Duodenal mucosa (tissue), 2 donors: ENCODE measurements around the gene FBXO47.
A peak's percentile ranks its signal among the peaks of the same experiment; 100 is the strongest.

ENCODE experiments used
- H3K27ac ChIP-seq: one replicate; pipeline ENCODE4 v1.7.0; 2013; ENCODE audit warnings: low read depth, low read length
- H3K27me3 ChIP-seq, 2 donors: one replicate each; pipeline ENCODE4 v1.7.0; 2013; ENCODE audit warnings: low read length in 2 of 2, control low read depth in 1 of 2; ENCODE audit not compliant: insufficient read depth in 2 of 2, control insufficient read depth in 1 of 2
- H3K36me3 ChIP-seq, 2 donors: one replicate each; pipeline ENCODE4 v1.7.0; 2013; ENCODE audit warnings: low read length in 2 of 2, control low read depth in 1 of 2; ENCODE audit not compliant: insufficient read depth in 2 of 2, control insufficient read depth in 1 of 2
- H3K4me1 ChIP-seq, 2 donors: one replicate each; pipeline ENCODE4 v1.7.0; 2013; ENCODE audit warnings: low read length in 2 of 2, control low read depth in 1 of 2; ENCODE audit not compliant: insufficient read depth in 2 of 2, control insufficient read depth in 1 of 2
- H3K4me3 ChIP-seq, 2 donors: one replicate each; pipeline ENCODE4 v1.7.0; 2013; ENCODE audit warnings: low read length in 2 of 2, low read depth in 1 of 2
- H3K9ac ChIP-seq, 2 donors: one replicate each; pipeline ENCODE4 v1.7.0; 2013; ENCODE audit warnings: low read length in 2 of 2, low read depth in 1 of 2
- H3K9me3 ChIP-seq, 2 donors: one replicate each; pipeline ENCODE4 v1.7.0; 2013; ENCODE audit warnings: low read length in 2 of 2, control low read depth in 1 of 2; ENCODE audit not compliant: control insufficient read depth in 1 of 2

FBXO47 gene

GRCh38 chr17:38904892-38905291 lies 62.3 kb downstream of the FBXO47 start:
- Histone ChIP-seq H3K9ac (no peak overlapping the region), H3K4me3 (no peak overlapping the region), H3K4me1 (peaks cover 23 to 29% of the 10 kb centered on the region in 2 donors), H3K27ac (no peak overlapping the region), H3K36me3 (peaks cover 16 to 49% of the 10 kb centered on the region in 2 donors), H3K9me3 (no peaks in the 10 kb centered on the region), H3K27me3 (no peaks in the 10 kb centered on the region)

GRCh38 chr17:38903404-38903803 lies 63.8 kb downstream of the FBXO47 start:
- Histone ChIP-seq H3K27ac (no peak overlapping the region), H3K4me3 (no peak overlapping the region), H3K36me3 (peaks cover 24 to 55% of the 10 kb centered on the region in 2 donors), H3K27me3 (no peaks in the 10 kb centered on the region), H3K4me1 (peaks cover 28 to 35% of the 10 kb centered on the region in 2 donors), H3K9ac (no peak overlapping the region), H3K9me3 (no peaks in the 10 kb centered on the region)

GRCh38 chr17:38900978-38901656 lies 66.1 kb downstream of the FBXO47 start:
- Histone ChIP-seq H3K27me3 (no peaks in the 10 kb centered on the region), H3K4me1 (peaks cover 44 to 45% of the 10 kb centered on the region in 2 donors), H3K9me3 (no peaks in the 10 kb centered on the region), H3K36me3 (peaks cover 29 to 51% of the 10 kb centered on the region in 2 donors), H3K4me3 (no peak overlapping the region), H3K27ac (no peak overlapping the region), H3K9ac (no peak overlapping the region)

- H3K27ac ChIP-seq: peak overlapping the region; percentile 17
- H3K9me3 ChIP-seq: no peaks in the 10 kb centered on the region
- H3K27me3 ChIP-seq: no peaks in the 10 kb centered on the region
- peaks cover 49% of the 10 kb centered on the region in 2 donors for H3K4me1 ChIP-seq
- peaks cover 30 to 52% of the 10 kb centered on the region in 2 donors for H3K36me3 ChIP-seq
- peak overlapping the region in 1 of 2 donors; percentile 55 for H3K4me3 ChIP-seq
- peak overlapping the region in 1 of 2 donors; percentile 16 for H3K9ac ChIP-seq
Observed at GRCh38 chr17:38899421-38899820, 67.8 kb downstream of the FBXO47 start.

GRCh38 chr17:38898812-38899348 lies 68.3 kb downstream of the FBXO47 start:
- H3K4me1 ChIP-seq: peaks cover 54% of the 10 kb centered on the region in 2 donors
- peak overlapping the region; percentile 17 for H3K27ac ChIP-seq
- peaks cover 28 to 50% of the 10 kb centered on the region in 2 donors for H3K36me3 ChIP-seq
- H3K9me3 ChIP-seq: no peaks in the 10 kb centered on the region
- peak overlapping the region in 1 of 2 donors; percentile 16 for H3K9ac ChIP-seq
- H3K4me3 ChIP-seq: peak overlapping the region; percentile 55 to 62
- H3K27me3 ChIP-seq: no peaks in the 10 kb centered on the region

GRCh38 chr17:38898291-38898679 lies 68.9 kb downstream of the FBXO47 start:
- Histone ChIP-seq H3K27ac (peak overlapping the region; percentile 70), H3K4me3 (peak overlapping the region; percentile 55 to 62), H3K9me3 (no peaks in the 10 kb centered on the region), H3K4me1 (peaks cover 60% of the 10 kb centered on the region in 2 donors), H3K36me3 (peaks cover 28 to 48% of the 10 kb centered on the region in 2 donors), H3K9ac (peak overlapping the region; percentile 7 to 37), H3K27me3 (no peaks in the 10 kb centered on the region)

GRCh38 chr17:38897671-38898290 lies 69.4 kb downstream of the FBXO47 start:
- no peaks in the 10 kb centered on the region for H3K9me3 ChIP-seq
- no peaks in the 10 kb centered on the region for H3K27me3 ChIP-seq
- H3K4me1 ChIP-seq: peaks cover 65% of the 10 kb centered on the region in 2 donors
- peak overlapping the region; percentile 70 for H3K27ac ChIP-seq
- H3K36me3 ChIP-seq: peaks cover 33 to 51% of the 10 kb centered on the region in 2 donors
- H3K4me3 ChIP-seq: peak overlapping the region; percentile 55 to 62
- peak overlapping the region; percentile 7 to 37 for H3K9ac ChIP-seq

- Histone ChIP-seq H3K27ac (peak overlapping the region; percentile 36), H3K4me1 (peaks cover 67 to 71% of the 10 kb centered on the region in 2 donors), H3K27me3 (no peaks in the 10 kb centered on the region), H3K4me3 (peak overlapping the region in 1 of 2 donors; percentile 55), H3K36me3 (peaks cover 39 to 57% of the 10 kb centered on the region in 2 donors), H3K9ac (peak overlapping the region; percentile 7 to 37), H3K9me3 (no peaks in the 10 kb centered on the region)
Observed at GRCh38 chr17:38897176-38897575, 70.0 kb downstream of the FBXO47 start.

- peaks cover 45 to 65% of the 10 kb centered on the region in 2 donors for H3K36me3 ChIP-seq
- H3K27me3 ChIP-seq: no peaks in the 10 kb centered on the region
- peaks cover 67 to 78% of the 10 kb centered on the region in 2 donors for H3K4me1 ChIP-seq
- H3K27ac ChIP-seq: peak overlapping the region; percentile 5
- H3K4me3 ChIP-seq: no peak overlapping the region
- no peaks in the 10 kb centered on the region for H3K9me3 ChIP-seq
- H3K9ac ChIP-seq: no peak overlapping the region
Observed at GRCh38 chr17:38896346-38896954, 70.8 kb downstream of the FBXO47 start.

- H3K4me1 ChIP-seq: peaks cover 65 to 84% of the 10 kb centered on the region in 2 donors
- H3K9me3 ChIP-seq: no peaks in the 10 kb centered on the region
- no peak overlapping the region for H3K27ac ChIP-seq
- H3K9ac ChIP-seq: no peak overlapping the region
- H3K4me3 ChIP-seq: no peak overlapping the region
- no peaks in the 10 kb centered on the region for H3K27me3 ChIP-seq
- H3K36me3 ChIP-seq: peaks cover 59 to 68% of the 10 kb centered on the region in 2 donors
Observed at GRCh38 chr17:38894276-38894675, 72.9 kb downstream of the FBXO47 start.
